PC-3 (cell line): ENCODE data around the gene EMC9. TPM values are rescaled to one million over a fixed set of nuclear protein-coding genes. Genes with fewer than 3 reads are reported as not detected.

Source experiments
- ATAC-seq: fragments of 200-7000 bp; cut with Tn5 transposase; 2 replicates; pipeline ENCODE4 v1.9.1; 2020; ENCODE audit warnings: mild to moderate bottlenecking, moderate library complexity
- BruUV-seq: library from RNA; stranded (reverse); fragments of 400-500 nt; replicated peaks from 2 replicates; lab custom pipeline; 2021; lab: Mats Ljungman, UMichigan
- CTCF ChIA-PET: fragments of 300-600 bp; sonication (Branson Sonifier 250); formaldehyde crosslinking; loops from one replicate; lab custom pipeline; 2022; ENCODE audit warnings: antibody characterized with exemption; lab: Charles Lee
- POLR2A ChIA-PET: fragments of 300-600 bp; sonication (Branson Sonifier 250); formaldehyde crosslinking; loops from one replicate; lab custom pipeline; 2022; ENCODE audit warnings: antibody characterized with exemption; ENCODE audit not compliant: unreplicated experiment; lab: Charles Lee
- DNase-seq: peaks from one replicate; pipeline ENCODE4 v3.0.0-alpha.2; 2015
- H2AFZ ChIP-seq: fragments of 300-600 bp; sonication (generic); 2 replicates; pipeline ENCODE4 v1.6.0; 2016; ENCODE audit warnings: antibody characterized with exemption, low read length
- H3F3A ChIP-seq: fragments of 300-600 bp; sonication (generic); one replicate; pipeline ENCODE4 v1.6.0; 2017; ENCODE audit warnings: antibody characterized with exemption, low read length, control low read depth, mild to moderate bottlenecking; ENCODE audit not compliant: unreplicated experiment
- H3K27ac ChIP-seq: fragments of 300-600 bp; sonication (generic); 2 replicates; pipeline ENCODE4 v1.5.1; 2016; ENCODE audit warnings: mild to moderate bottlenecking, low read length
- H3K27me3 ChIP-seq: fragments of 300-600 bp; sonication (generic); 2 replicates; pipeline ENCODE4 v1.6.1; 2016; ENCODE audit warnings: low read length, mixed read lengths
- H3K36me3 ChIP-seq: fragments of 300-600 bp; sonication (generic); 2 replicates; pipeline ENCODE4 v1.6.1; 2016; ENCODE audit warnings: low read depth, mixed run types, low read length, mixed read lengths
- H3K4me1 ChIP-seq: fragments of 300-600 bp; sonication (generic); 2 replicates; pipeline ENCODE4 v1.5.1; 2016; ENCODE audit warnings: low read length; ENCODE audit not compliant: insufficient read depth
- H3K4me2 ChIP-seq: fragments of 300-600 bp; sonication (generic); 2 replicates; pipeline ENCODE4 v1.6.0; 2016; ENCODE audit warnings: low read length
- H3K4me3 ChIP-seq: fragments of 300-600 bp; sonication (generic); 2 replicates; pipeline ENCODE4 v1.5.1; 2016; ENCODE audit warnings: mild to moderate bottlenecking, low read length, mixed read lengths
- H3K79me2 ChIP-seq: fragments of 300-600 bp; sonication (generic); 2 replicates; pipeline ENCODE4 v1.6.1; 2017; ENCODE audit warnings: low read length, mixed read lengths
- H3K9ac ChIP-seq: fragments of 300-600 bp; sonication (generic); 2 replicates; pipeline ENCODE4 v1.6.0; 2016; ENCODE audit warnings: mild to moderate bottlenecking, low read length
- H3K9me2 ChIP-seq: fragments of 300-600 bp; sonication (generic); replicated peaks from 2 replicates; pipeline ENCODE4 v1.6.1; 2016; ENCODE audit warnings: mixed run types, low read length, mixed read lengths
- H3K9me3 ChIP-seq: fragments of 300-600 bp; sonication (generic); 2 replicates; pipeline ENCODE4 v1.6.1; 2016; ENCODE audit warnings: low read length, mixed read lengths
- H4K20me1 ChIP-seq: fragments of 300-600 bp; sonication (generic); 2 replicates; pipeline ENCODE4 v1.6.1; 2016; ENCODE audit warnings: low read length, mixed read lengths
- CTCF ChIP-seq: fragments of 300-600 bp; sonication (generic); conservative IDR thresholded peaks from 2 replicates; pipeline ENCODE4 v1.5.1; 2017; ENCODE audit warnings: antibody characterized with exemption, low read depth, mild to moderate bottlenecking, low read length
- EZH2 ChIP-seq: fragments of 300-600 bp; sonication (generic); IDR thresholded peaks from one replicate; pipeline ENCODE4 v1.6.1; 2017; ENCODE audit warnings: antibody characterized with exemption, mild to moderate bottlenecking, low read length; ENCODE audit not compliant: unreplicated experiment
- EZH2phosphoT487 ChIP-seq: fragments of 300-600 bp; sonication (generic); IDR thresholded peaks from 2 replicates; pipeline ENCODE4 v1.6.1; 2018; ENCODE audit warnings: mild to moderate bottlenecking, antibody characterized with exemption, low read length, borderline replicate concordance
- intact Hi-C: fragments of 100-400 bp; cut with micrococcal nuclease; formaldehyde crosslinking; loops from 2 replicates; pipeline ENCODE4 v1.9.0; 2023
- total RNA-seq: library from RNA; depleted of rRNA; stranded (reverse); fragments of >200 nt; gene quantifications from 2 replicates; pipeline ENCODE4 v1.2.3, GENCODE V29; 2014

Gene EMC9
- total RNA-seq, 1 experiment from 2014 or later: 30.1 TPM

DNA sequence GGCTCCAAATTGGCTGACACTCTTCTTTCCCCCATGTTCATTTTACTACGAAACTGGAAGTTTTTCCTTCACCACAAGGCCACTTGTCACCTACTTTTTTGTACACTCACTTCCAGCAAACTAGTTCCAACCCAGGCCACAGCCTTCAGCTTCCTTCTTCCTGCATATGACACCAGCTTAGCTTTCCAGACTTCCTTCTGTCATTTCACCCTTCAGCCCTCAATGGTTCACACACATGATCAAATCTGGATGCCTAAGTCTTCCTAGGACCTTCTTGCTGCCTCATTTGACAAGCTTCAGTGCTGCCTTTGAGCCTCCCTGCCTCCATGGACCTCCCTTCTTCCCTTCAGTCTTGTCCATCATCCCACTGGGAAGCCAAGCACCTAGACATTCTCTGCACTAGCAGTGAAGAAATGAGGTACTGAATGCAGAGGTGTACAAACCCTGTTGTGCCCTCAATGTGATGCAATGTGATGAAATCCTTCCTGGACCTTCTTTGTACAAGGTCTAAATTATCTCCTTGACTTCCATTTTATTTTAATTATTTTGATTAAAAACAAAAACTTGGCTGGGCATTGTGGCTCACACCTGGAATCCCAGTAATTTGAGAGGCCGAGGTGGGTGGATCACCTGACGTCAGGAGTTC lies 26.2 kb upstream of the EMC9 start:
- POLR2A ChIA-PET: interaction anchor here (0.7 kb wide), 1 partner anchor 44 kb away, joined by 5 read pairs; no protein-coding TSS in a partner anchor
- CTCF ChIA-PET: no interaction called here
- H3K27ac ChIP-seq: no peak overlapping the region
- no peaks in the 10 kb centered on the region for H3K9me2 ChIP-seq
- ATAC-seq (no peak), DNase-seq (no peak)
- H3K79me2 ChIP-seq: no peaks in the 10 kb centered on the region
- H3K9ac ChIP-seq: no peak overlapping the region
- intact Hi-C loops: no loop called here
- no peaks in the 10 kb centered on the region for H3F3A ChIP-seq
- no peak overlapping the region for H2AFZ ChIP-seq
- H3K27me3 ChIP-seq: no peaks in the 10 kb centered on the region
- H3K9me3 ChIP-seq: no peaks in the 10 kb centered on the region
- H4K20me1 ChIP-seq: no peaks in the 10 kb centered on the region
- no peak overlapping the region for H3K4me3 ChIP-seq
- peaks cover 6% of the 10 kb centered on the region for H3K36me3 ChIP-seq
- TF ChIP-seq CTCF (no peak), EZH2 (no peak), EZH2phosphoT487 (no peak)
- no peaks in the 10 kb centered on the region for H3K4me1 ChIP-seq
- H3K4me2 ChIP-seq: no peak overlapping the region
- BruUV-seq: no TSS peak

GRCh38 chr14:24165785-24166184 lies 24.4 kb upstream of the EMC9 start:
- Histone ChIP-seq H3K27ac (no peak overlapping the region), H3K9me2 (no peaks in the 10 kb centered on the region), H3K36me3 (peaks cover 9% of the 10 kb centered on the region), H3F3A (no peaks in the 10 kb centered on the region), H3K4me1 (peaks cover 11% of the 10 kb centered on the region), H3K9me3 (no peaks in the 10 kb centered on the region), H3K4me2 (no peak overlapping the region), H3K9ac (no peak overlapping the region), H3K4me3 (no peak overlapping the region), H4K20me1 (no peaks in the 10 kb centered on the region), H2AFZ (no peak overlapping the region), H3K79me2 (no peaks in the 10 kb centered on the region), H3K27me3 (no peaks in the 10 kb centered on the region)
- intact Hi-C loops: no loop called here
- ChIA-PET CTCF (interaction anchor here (0.5 kb wide), 1 partner anchor 32 kb away, joined by 6 read pairs; no protein-coding TSS in a partner anchor), POLR2A (no interaction called here)
- no TSS peak for BruUV-seq
- TF ChIP-seq EZH2phosphoT487 (no peak), CTCF (no peak), EZH2 (no peak)
- no peak for DNase-seq
- no peak for ATAC-seq

DNA sequence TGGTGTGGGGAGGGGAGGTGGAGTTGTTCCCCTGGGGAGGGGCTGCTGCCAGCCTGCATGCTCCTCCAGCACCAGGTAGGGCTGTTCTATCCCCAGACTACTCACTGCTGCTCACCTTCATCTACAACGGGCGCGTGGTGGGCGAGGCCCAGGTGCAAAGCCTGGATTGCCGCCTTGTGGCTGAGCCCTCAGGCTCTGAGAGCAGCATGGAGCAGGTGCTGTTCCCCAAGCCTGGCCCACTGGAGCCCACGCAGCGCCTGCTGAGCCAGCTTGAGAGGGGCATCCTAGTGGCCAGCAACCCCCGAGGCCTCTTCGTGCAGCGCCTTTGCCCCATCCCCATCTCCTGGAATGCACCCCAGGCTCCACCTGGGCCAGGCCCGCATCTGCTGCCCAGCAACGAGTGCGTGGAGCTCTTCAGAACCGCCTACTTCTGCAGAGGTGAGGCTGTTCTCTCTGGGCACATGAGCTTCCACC lies 23.2 kb upstream of the EMC9 start:
- no peaks in the 10 kb centered on the region for H3F3A ChIP-seq
- H2AFZ ChIP-seq: no peak overlapping the region
- no peaks in the 10 kb centered on the region for H4K20me1 ChIP-seq
- no peak overlapping the region for H3K27ac ChIP-seq
- TF ChIP-seq EZH2phosphoT487 (no peak), EZH2 (no peak), CTCF (no peak)
- peaks cover 13% of the 10 kb centered on the region for H3K36me3 ChIP-seq
- DNase-seq (no peak), ATAC-seq (no peak)
- BruUV-seq: no TSS peak
- no peak overlapping the region for H3K4me3 ChIP-seq
- H3K79me2 ChIP-seq: no peaks in the 10 kb centered on the region
- H3K9ac ChIP-seq: no peak overlapping the region
- peaks cover 13% of the 10 kb centered on the region for H3K4me1 ChIP-seq
- no peak overlapping the region for H3K4me2 ChIP-seq
- ChIA-PET POLR2A (no interaction called here), CTCF (no interaction called here)
- no peaks in the 10 kb centered on the region for H3K9me2 ChIP-seq
- no peaks in the 10 kb centered on the region for H3K27me3 ChIP-seq
- H3K9me3 ChIP-seq: no peaks in the 10 kb centered on the region
- intact Hi-C loops: no loop called here
